CD4-positive, alpha-beta T cell treated with Interleukin-2 at 100 ng/mL for 4 hours (primary cell): ENCODE results near the gene FGF4.

Experiments used
- DNase-seq: peaks from one replicate; pipeline ENCODE4 v3.0.0-alpha.2; 2020; ENCODE audit warnings: low spot score

Gene FGF4, protein sequence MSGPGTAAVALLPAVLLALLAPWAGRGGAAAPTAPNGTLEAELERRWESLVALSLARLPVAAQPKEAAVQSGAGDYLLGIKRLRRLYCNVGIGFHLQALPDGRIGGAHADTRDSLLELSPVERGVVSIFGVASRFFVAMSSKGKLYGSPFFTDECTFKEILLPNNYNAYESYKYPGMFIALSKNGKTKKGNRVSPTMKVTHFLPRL

DNA sequence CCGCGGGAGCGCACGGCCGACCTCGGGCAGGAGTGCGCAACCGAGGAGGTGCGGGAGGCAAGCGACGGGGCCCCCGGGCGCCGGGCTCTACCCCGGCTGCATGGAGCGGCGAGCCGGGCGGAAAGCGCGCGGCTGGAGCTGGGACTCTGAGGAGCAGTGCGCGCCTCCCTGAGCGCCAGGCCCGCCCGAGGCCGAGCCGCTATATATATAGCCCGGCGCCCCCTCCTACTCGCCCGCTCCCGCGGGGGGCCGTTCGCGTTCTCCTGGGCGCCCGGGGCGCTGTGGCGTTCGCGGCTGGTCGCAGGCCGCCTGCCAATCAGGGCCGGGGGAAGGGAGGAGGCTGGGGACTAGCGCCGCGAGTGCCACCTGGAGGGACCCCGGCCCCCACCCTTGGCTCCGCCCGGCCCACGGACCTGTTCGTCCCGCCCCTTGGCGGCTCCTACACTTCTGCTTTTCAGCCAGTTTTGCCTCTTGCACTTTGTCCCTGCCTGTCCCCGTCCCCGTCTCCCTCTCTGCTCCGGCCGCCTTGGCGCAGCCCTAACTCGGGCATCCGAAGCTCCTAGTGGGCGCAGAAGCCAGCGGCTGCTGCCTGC is at the start of gene FGF4:
Gene FGF4, minus strand, starts transcription at position 179 of the 593 bp plus-strand sequence. CDS start 257 bp downstream, outside the sequence.
- DNase-seq = no peak

DNA sequence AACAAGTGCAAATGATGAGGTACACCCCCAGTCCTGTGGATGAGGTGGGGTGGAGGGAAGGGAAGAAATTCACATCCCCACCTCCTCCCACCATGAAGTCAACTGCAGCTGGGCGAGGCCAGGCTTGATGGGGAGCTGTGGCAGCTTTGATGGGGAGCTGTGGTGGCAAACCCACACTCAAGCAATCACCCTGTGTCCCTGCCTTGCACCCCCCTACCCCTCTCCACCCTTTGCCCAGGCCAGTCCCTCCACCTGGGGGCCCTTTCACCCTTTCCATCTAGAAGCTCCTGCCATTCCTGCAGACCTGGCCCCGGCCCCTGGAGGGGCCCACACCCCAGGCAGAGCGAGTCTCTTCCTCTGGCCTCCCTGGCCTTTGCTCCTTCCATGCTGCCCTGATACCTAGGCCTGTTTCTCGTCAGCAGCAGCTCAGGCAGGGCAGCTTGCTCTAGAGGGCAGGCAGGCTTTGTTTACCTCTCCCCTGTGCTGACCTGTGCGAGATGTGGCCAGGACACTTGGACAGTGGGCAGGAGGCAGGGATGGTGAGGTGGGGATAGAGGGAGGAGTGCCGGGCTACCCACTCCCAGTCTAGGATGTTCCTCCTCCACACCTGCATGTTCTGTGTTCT is 48.6 kb upstream of the FGF4 start:
- DNase-seq = no peak

DNA sequence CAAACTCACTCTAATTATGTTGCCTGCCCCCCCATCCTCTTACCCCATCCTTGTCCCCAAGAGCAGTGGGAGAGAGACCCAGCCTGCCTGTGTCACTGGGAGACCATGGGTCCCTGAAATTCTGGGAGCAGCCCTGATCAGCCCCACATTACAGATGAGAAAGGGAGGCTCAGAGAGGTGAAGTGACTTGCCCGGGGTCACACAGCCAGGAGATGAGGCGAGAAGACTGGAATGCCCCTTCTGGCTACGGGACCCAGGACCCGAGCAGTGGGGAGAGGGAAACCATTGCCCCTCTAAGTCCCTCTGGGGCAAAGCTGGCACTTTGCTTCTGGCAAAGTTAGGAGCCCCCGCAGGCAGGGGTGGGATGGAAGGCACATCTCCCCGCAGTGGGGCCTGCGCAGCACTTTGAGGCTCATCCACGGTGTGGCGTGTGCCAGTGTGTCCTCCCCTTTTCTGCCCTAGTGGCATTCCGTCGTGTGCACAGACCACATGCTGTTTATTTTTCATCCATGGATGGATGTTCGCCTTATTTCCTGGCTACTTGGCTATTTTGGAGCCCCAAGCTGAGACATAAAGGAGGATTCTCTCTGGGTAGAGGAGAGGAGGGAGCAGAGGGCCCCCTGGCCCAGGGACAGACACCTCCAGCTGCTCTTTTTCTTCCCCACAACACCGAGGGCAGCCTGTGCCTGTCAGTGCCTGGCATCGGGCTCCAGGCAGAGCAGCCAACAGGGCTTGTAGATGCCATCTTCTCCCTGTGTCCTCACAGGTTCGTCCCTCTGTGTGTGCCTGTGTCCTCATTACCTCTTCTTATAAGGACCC is 47.7 kb upstream of the FGF4 start:
- no peak for DNase-seq

DNA sequence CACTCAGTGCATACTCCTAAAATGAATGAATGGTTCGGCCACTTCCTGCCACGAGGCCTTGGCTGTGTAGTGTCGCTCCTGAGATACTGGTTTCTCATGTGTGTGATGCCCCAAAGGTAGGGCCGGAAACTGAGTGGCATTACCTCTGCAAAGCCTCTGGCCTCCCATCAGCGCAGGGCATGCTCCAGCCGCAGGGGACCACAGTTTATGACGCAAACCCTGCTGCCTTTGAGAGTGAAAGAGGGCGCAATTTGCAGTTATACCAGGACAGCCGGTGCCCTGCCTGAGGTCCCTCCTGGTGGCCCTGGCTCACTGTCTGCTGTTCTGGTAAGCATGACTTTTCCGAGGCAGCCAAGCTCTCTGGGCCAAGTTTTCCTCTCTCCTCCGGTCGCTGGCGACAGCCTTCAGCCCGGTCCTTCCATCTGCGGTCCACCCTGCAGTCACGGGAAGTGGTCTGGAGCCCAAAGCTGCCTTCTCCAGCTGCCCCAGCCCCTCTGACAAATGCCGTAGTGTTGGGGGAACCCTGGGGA is 46.4 kb upstream of the FGF4 start:
- no peak for DNase-seq

DNA sequence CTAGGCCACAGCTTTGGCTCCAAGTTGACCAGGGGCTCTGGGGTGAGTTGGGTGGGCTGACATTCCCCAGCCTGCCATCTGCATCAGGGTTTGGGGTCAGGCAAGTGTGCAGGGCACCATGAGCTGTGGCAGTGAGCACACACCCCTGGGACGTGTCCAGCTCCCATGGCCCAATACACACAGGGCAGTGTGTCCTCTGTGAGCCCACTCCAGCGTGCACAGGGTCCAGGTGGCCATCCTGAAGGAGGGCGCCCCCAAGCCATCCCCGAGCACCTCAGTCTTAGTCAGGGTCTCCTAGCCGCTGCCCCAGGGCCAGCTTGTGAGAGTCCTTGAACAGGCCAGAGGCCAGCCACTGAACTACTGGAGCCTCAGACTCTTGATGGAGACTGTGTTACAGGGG is 45.3 kb upstream of the FGF4 start:
- no peak for DNase-seq

DNA sequence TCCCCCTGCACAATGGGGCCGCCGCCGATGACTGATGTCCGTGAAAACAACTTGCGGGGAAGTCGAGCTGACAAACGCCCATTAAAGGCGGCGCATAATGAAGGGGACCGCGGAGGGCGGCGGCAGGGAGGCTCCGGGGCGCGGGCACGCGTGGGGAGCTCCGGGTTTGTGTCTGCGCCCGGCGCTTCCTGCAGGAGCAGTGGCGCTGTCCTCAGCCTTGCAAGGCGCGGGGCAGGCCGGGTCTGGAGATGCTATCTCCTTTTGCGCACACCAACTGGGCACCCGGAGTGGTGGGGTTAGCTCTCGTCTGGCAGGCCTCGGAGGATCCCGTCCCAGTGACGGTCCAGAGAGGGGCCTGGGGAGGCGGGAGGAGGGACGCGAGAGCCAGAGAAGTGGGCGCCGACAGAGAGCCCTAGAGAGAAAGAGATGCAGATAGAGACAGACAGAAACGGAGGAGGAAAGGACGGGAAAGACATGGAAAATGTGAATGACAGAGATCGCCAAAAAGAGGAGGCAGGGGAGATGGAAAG is 44.5 kb upstream of the FGF4 start:
- no peak for DNase-seq

DNA sequence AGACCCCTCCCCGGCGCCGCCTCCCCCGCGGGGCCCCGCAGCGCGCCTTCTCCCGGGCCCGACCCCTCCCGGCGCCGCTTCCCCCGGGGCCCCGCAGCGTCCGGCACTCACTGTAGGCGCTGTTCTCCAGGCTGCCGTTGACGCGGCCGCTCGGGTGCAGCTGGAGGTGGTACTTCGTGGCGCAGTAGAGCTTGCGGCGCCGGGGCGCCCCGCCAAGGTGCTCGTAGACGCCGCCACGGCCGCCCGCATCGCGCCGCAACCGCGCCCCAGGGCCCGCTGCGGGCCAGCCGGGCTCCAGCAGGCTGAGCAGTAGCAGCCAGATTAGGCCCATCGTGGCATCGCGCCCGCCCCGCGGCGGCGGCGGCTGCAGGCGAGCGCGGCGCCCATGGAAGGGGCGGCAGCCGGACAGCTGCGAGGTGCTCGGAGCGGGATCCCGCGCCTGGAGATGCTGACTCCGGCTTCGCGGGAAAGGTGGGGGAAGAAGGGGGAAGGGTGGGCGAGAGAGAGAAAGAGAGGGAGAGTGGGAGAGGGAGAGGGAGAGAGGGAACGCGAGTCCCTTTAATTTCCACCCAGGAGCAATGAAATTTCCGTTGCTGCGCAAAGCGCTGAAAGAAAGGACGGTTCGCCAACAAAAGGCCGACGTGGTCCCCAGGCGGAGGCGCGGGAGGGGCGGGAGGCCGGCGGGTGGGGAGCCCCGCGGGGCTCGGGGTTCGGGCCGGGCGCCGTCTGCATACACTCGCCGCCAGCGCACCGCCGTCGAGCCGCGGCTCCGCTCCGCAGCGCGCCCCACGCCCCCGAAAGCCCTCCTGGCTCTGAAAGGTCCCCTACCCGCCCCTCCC is 43.7 kb upstream of the FGF4 start, which contains the start of gene FGF3:
Gene FGF3, minus strand, starts transcription at position 814 of the 839 bp plus-strand sequence. Its CDS starts 483 bp downstream, at position 331.
- DNase-seq = no peak

DNA sequence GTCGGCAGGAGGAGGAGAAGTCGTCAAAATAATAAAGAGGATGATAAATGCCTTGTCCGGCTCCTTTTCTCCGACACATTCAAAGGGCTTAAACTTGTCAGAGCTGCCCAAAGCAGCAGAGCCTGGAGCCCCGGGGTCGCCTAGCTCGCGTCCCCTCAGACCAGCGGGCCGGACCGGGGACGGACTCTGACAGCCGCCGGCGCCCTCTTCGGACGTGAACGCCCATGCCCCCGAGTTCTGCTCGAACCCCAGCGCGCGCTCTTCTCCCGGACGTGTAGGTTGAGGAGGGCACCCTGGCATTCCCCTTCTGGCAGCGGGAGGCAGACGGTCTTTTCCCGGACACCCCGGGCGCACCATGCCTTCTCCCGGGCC is 43.1 kb upstream of the FGF4 start:
- DNase-seq = no peak

DNA sequence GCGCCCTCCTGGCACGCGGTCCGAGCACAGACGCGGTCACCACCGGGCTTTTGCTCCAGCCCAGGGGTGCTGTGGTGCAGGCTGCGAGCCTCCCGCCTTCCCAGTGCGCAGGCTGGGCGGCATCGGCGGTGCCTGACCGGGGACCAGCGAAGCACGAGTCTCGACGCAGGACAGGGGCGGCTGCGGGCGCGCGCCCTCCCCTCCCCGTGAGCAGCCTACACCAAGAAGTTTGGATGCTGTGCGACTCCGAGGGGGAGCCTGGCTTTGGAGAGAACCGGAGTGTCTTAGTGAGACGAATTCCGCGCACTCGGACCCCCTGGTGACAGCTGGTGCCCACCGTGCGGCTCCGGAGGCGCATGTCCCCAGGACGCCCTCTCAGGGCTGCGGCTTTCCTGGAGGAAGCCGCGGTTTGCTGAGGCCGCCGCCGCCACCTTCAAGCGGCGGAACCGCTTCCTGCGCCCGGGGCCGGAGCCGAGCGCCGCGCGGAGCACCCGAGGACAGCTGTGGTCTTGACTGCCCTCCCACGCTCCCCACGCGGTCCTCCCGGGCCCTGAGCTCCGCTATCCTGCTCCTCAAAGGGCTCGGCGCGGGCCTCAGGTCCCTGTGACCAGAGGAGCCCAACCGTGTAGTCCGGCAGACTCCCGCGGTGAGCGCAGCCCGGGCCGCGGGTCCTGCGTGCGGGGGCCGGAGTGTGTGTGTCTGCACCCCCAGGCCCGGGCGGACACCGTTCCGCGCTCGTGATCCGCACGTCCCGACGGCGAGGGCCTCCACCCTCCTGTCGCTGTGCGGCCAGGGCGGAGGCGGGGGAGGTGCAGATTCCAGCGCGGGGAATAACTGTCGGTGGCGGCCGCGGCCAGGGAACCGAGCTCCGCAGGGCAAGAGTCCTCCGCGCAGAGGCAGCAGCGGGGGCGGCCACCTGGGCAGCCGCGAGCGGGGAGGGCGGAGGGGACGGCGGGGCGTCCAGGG is 42.4 kb upstream of the FGF4 start:
- DNase-seq = no peak

DNA sequence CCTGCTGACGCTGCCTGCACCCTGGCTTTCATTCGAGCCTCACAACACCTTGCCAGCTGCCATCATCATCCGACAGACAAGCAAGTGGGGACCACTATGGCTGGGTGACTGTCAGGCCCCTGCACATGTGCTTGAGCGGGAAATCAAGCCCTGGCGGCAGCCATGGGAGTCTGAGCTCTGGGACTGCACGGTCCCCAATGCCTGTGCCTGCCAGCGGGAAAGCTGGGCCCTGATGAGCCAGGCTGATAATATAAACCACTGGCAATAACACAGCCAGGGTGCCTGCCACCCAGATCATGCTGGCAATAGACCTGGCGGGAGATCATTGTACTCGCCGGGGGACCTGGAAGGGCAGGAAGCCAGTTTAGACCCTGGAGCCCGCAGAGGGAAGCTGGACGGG is 41.5 kb upstream of the FGF4 start:
- no peak for DNase-seq

DNA sequence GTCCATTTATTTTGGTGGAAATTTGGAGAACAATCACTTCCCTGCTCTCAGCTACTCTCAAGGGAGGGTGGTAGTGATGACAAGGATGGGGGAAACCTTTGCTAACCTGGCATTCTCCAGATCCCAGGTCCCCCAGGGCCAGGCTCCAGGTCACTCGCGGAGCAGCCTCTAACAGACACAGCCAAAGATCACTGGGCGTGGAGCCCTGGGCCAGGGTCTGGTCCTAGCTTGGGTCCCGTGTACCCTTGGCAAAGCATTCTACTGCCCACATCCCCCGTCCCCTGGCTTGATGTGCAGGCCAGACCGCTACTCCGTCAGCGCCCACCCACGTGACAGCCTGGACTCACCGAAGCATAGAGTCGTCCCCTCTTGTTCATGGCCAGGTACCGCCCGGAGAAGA is 40.8 kb upstream of the FGF4 start:
- DNase-seq = no peak

DNA sequence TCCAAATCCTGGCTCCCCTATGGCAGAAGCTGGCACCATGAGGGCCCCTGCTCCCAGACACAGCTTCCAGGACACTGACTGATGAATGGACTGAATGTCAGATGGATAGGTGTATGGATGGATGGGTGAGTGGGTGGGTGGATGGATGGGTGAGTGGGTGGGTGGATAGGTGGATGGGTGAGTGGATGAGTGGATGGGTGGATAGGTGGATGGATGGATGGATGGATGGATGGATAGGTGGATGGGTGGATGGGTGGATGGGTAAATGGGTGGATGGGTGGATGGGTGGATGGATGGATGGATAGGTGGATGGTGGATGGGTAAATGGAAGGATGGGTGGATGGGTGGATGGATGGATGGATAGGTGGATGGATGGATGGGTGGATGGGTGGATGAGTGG is 39.8 kb upstream of the FGF4 start:
- no peak for DNase-seq

DNA sequence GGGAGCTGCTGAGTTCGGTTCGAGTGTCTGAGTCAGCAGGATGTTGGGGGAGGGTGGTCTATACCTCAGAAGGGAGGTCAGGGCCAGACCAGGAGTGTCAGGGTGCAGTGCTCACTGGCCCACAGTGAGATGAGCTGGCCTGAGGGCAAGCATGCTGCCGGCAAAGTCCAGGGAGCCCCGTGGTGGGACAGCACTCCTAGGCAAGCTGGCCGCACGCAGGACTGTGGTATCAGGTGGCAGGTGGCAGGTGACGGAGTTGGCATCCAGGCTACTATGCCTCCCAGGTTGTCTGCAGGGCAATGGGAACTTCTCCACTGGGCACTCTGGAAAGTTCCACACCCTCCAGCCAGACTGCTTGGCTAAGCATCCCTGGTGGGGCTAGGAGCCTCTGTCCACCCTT is 39.3 kb upstream of the FGF4 start:
- no peak for DNase-seq

DNA sequence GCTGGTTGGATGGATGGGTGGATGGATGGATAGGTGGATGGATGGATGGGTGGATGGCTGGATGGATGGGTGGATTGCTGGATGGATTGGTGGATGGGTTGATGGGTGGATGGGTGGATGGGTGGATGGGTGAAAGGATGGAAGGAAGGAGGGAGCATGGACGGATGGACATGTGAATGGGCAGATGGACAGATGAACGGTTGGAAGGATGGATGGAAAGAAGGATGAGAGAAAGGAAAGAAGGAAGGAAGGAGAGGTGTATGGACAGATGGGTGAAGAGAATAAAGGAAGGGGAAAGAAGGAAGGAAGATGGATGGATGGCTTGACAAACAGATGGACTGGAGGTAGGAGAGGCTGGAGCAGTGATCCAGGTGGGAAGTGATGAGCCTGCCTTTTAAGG is 38.7 kb upstream of the FGF4 start:
- DNase-seq = no peak

DNA sequence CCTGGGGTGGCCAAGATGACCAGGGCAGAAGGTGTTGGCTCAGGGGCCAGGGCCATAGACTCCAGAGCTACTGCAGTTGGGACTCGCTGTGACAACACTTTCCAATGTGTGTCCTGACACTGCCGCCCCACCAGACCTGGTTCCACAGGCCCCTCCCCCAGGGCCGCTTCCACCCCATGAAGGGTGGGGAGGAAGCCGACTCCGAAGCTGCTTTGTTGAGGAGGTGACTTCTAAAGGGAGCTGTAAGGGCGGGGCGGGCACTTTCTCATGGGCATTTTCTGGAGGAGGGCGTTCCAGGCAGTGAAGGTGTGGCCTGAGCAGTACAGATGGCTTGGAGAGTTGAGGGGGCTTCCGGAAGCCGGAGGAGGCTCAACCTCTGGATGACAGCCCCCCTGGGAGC is 37.8 kb upstream of the FGF4 start:
- DNase-seq = no peak

DNA sequence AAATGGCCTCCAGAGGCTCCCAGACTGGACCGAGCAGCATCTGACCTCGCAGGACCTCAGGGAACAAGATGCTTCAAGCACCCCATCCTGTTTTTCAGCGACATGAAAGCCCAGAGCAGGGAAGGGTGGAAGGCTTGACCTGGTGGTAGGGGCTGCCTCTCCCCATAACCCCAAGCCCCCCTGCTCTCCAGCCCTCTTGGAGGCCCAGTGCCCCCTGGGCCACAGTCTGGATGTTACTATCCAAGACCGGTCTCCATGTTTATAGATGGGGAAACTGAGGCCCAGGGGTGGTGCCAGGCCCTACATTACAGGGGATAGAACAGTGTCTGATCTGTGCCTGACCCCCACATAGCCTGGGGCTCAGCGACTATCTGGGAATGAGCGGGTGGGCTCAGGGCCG is 37.1 kb upstream of the FGF4 start:
- no peak for DNase-seq

DNA sequence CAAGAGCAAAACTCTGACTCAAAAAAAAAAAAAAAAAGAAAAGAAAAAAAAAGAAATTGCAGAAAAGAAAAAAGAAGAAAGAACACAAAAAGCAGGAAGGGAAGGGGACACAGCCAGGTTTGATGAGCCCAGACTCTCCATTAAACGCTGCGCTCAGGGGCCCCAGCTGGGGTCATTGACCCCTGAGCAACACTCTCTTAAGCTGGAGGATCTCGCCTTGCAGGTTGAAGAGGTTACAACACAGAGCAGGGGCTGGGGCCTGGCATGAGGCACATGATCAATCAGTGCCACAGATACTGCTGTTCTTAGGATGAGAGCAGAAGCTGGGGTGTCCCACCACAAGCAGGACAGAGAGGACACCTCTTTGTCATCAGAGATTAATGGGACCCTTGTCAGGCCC is 36.3 kb upstream of the FGF4 start:
- DNase-seq = no peak

DNA sequence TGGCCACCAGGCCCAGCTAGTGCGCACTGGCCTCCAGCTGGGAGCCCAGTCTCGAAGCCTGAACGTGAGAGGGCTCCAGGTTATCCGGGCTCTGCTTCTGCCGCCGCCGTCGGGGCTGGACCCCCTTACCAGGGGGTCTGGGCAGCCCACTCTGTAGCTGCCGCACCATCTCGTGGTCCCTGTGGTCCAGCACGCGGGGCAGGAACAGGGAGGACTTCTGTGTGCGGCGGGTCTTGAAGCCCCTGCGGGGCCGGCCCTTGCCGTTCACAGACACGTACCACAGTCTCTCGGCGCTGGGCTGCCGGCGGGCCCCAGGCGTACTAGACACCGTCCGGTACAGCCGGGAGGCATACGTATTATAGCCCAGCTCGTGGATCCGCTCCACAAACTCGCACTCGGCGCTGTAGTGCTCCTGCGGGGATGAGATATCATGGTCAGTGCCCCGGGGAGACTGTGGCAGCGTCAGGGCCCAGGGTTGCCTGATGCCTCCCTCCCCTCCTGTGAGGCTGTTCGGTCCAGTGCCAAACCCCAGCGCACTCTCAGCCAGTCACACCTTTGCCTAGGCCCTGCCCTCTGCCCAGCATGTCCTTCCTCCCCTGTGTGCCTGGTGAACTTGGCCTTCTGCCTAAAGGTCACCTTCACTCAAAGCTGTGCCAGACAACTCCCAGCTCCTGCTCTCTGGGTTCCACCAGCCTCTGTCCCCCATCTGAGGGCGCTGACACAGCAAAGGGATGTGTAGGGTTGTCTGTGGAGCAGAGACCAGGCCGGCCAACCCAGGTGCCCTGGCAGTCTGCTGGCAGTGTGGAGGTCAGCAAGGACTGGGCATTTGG is 35.4 kb upstream of the FGF4 start:
- no peak for DNase-seq

DNA sequence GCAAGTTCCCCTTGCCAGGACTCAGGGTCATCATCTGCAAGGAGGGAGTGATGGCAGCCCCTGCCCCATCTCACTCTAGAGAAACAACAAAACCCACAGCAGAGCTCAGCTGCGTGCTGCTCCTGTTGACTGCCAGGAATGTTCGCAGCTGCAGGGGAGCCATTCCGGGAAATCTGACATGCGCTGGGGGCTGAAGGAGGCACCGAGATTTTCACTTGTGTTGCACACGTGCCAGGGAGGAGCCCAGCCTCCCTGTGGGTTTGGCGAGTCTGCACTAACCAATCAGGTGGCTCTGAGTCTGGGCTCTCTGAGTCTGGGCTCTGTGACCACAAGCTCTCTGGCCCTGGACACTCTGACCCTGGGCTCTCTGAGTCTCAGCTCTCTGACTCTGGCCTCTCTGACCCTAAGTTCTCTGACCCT is 33.5 kb upstream of the FGF4 start:
- no peak for DNase-seq
